CD4-positive, CD25-positive, alpha-beta regulatory T cell (primary cell): ENCODE results near the gene CDX2. TPM values are rescaled to one million over a fixed set of nuclear protein-coding genes. Genes with fewer than 3 reads are reported as not detected.
A peak's percentile ranks its signal among the peaks of the same experiment; 100 is the strongest.

Experiments
- ATAC-seq, 2 donors: fragments of 150-1000 bp; cut with Tn5 transposase; one replicate each; pipeline ENCODE4 v1.10.0; 2021; ENCODE audit warnings: low read depth in 2 of 2, moderate number of reproducible peaks in 2 of 2, moderate library complexity in 1 of 2
- DNase-seq, 3 donors: peaks; one replicate each; pipeline versions ENCODE4 v3.0.0 to v3.0.0-alpha.2; 2012 to 2022; ENCODE audit warnings: mixed read lengths in 1 of 3
- H3K27ac ChIP-seq: one replicate; pipeline ENCODE4 v1.7.0; 2013; ENCODE audit warnings: mild to moderate bottlenecking, low read length; ENCODE audit not compliant: insufficient read depth, poor library complexity, severe bottlenecking
- H3K27me3 ChIP-seq: one replicate; pipeline ENCODE4 v1.7.0; 2013; ENCODE audit warnings: low read length; ENCODE audit not compliant: control insufficient read depth, insufficient read depth
- H3K36me3 ChIP-seq: one replicate; pipeline ENCODE4 v1.7.0; 2013; ENCODE audit warnings: mild to moderate bottlenecking, low read length, moderate library complexity; ENCODE audit not compliant: control insufficient read depth, insufficient read depth
- H3K4me1 ChIP-seq: 2 replicates; pipeline ENCODE4 v1.7.0; 2013; ENCODE audit warnings: mild to moderate bottlenecking, low read length; ENCODE audit not compliant: insufficient read depth, control insufficient read depth, poor library complexity, severe bottlenecking
- H3K4me3 ChIP-seq: one replicate; pipeline ENCODE4 v1.7.0; 2013; ENCODE audit warnings: low read depth, mild to moderate bottlenecking, low read length, moderate library complexity
- H3K9me3 ChIP-seq, 2 experiments: 1 replicate in 1 of 2; 2 replicates in 1 of 2; pipeline ENCODE4 v1.7.0; 2013; ENCODE audit warnings: low read length in 2 of 2, mild to moderate bottlenecking in 1 of 2, moderate library complexity in 1 of 2; ENCODE audit not compliant: control insufficient read depth in 2 of 2
- H3K27ac Mint-ChIP-seq, 3 donors: one replicate each; pipeline ENCODE4 v1.8.0; 2020 to 2022; ENCODE audit warnings: mild to moderate bottlenecking in 3 of 3, mixed read lengths in 3 of 3, moderate library complexity in 2 of 3
- H3K27me3 Mint-ChIP-seq: one replicate; pipeline ENCODE4 v1.8.0; 2022; ENCODE audit warnings: mild to moderate bottlenecking, mixed read lengths
- H3K36me3 Mint-ChIP-seq: one replicate; pipeline ENCODE4 v1.8.0; 2020; ENCODE audit warnings: mixed read lengths
- H3K4me1 Mint-ChIP-seq, 4 donors: one replicate each; pipeline ENCODE4 v1.8.0; 2020 to 2022; ENCODE audit warnings: mixed read lengths in 4 of 4, mild to moderate bottlenecking in 1 of 4
- H3K4me3 Mint-ChIP-seq, 4 donors: one replicate each; pipeline ENCODE4 v1.8.0; 2020 to 2022; ENCODE audit warnings: mild to moderate bottlenecking in 4 of 4, mixed read lengths in 4 of 4, moderate library complexity in 3 of 4
- H3K9me3 Mint-ChIP-seq, 7 donors: one replicate each; pipeline ENCODE4 v1.8.0; 2020 to 2022; ENCODE audit warnings: mixed read lengths in 7 of 7, mild to moderate bottlenecking in 3 of 7, moderate library complexity in 2 of 7
- polyA plus RNA-seq, 4 donors: library from polyadenylated mRNA; unstranded; fragments of 300-500 nt; fragmentation: Illumina TruSeq; gene quantifications; one replicate each; pipeline ENCODE4 v1.2.3, GENCODE V29; 2021
- total RNA-seq: library from RNA; stranded (reverse); gene quantifications from one replicate; pipeline ENCODE4 v1.2.3, GENCODE V29; 2022

Gene CDX2
- total and polyA plus RNA-seq, 5 donors from 2014 or later, result not detected

- peaks cover 89% of the 10 kb centered on the region for H3K27me3 Mint-ChIP-seq
- Histone ChIP-seq H3K36me3 (no peaks in the 10 kb centered on the region), H3K27me3 (peaks cover 36% of the 10 kb centered on the region), H3K4me3 (no peak overlapping the region), H3K9me3 (no peaks in the 10 kb centered on the region), H3K4me1 (peaks cover 14% of the 10 kb centered on the region), H3K27ac (no peak overlapping the region)
- peaks cover 0 to 30% (median 17%) of the 10 kb centered on the region in 4 donors for H3K4me1 Mint-ChIP-seq
- peaks cover 3% of the 10 kb centered on the region for H3K36me3 Mint-ChIP-seq
- H3K27ac Mint-ChIP-seq, result no peak overlapping the region
- peak overlapping the region in 1 of 4 donors; percentile 41 for H3K4me3 Mint-ChIP-seq
- peaks cover 0 to 8% (median 0%) of the 10 kb centered on the region in 7 donors for H3K9me3 Mint-ChIP-seq
- DNase-seq (no peak), ATAC-seq (no peak)
Measured at GRCh38 chr13:27977476-27978300, 8.6 kb upstream of the CDX2 start.

GRCh38 chr13:27976362-27977091 is 7.4 kb upstream of the CDX2 start:
- H3K4me1 Mint-ChIP-seq, result peaks cover 0 to 30% (median 17%) of the 10 kb centered on the region in 4 donors
- peaks cover 0 to 5% (median 0%) of the 10 kb centered on the region in 7 donors for H3K9me3 Mint-ChIP-seq
- H3K4me3 ChIP-seq, result no peak overlapping the region
- H3K9me3 ChIP-seq, result no peaks in the 10 kb centered on the region
- no peaks in the 10 kb centered on the region for H3K36me3 ChIP-seq
- H3K4me1 ChIP-seq, result peaks cover 14% of the 10 kb centered on the region
- no peak overlapping the region for H3K27ac ChIP-seq
- peaks cover 3% of the 10 kb centered on the region for H3K36me3 Mint-ChIP-seq
- peaks cover 91% of the 10 kb centered on the region for H3K27me3 Mint-ChIP-seq
- H3K27me3 ChIP-seq, result peaks cover 36% of the 10 kb centered on the region
- no peak for ATAC-seq
- H3K4me3 Mint-ChIP-seq, result no peak overlapping the region
- H3K27ac Mint-ChIP-seq, result no peak overlapping the region
- no peak for DNase-seq

- Histone ChIP-seq H3K9me3 (no peaks in the 10 kb centered on the region), H3K27me3 (peaks cover 28% of the 10 kb centered on the region), H3K4me3 (no peak overlapping the region), H3K36me3 (no peaks in the 10 kb centered on the region), H3K4me1 (peaks cover 14% of the 10 kb centered on the region), H3K27ac (no peak overlapping the region)
- H3K4me1 Mint-ChIP-seq, result peaks cover 0 to 30% (median 15%) of the 10 kb centered on the region in 4 donors
- no peak for DNase-seq
- peaks cover under 1% of the 10 kb centered on the region for H3K36me3 Mint-ChIP-seq
- H3K27ac Mint-ChIP-seq, result no peak overlapping the region
- peaks cover 89% of the 10 kb centered on the region for H3K27me3 Mint-ChIP-seq
- no peak for ATAC-seq
- H3K4me3 Mint-ChIP-seq, result no peak overlapping the region
- peaks cover 0 to 5% (median 0%) of the 10 kb centered on the region in 7 donors for H3K9me3 Mint-ChIP-seq
Measured at GRCh38 chr13:27975564-27976361, 6.6 kb upstream of the CDX2 start.

GRCh38 chr13:27973961-27974662 is 5.0 kb upstream of the CDX2 start:
- ATAC-seq (no peak), DNase-seq (no peak)
- H3K27me3 ChIP-seq, result peaks cover 29% of the 10 kb centered on the region
- Mint-ChIP-seq H3K9me3 (peaks cover 0 to 5% (median 0%) of the 10 kb centered on the region in 7 donors), H3K27ac (no peak overlapping the region), H3K27me3 (peaks cover 93% of the 10 kb centered on the region), H3K4me1 (peaks cover 0 to 25% (median 12%) of the 10 kb centered on the region in 4 donors), H3K4me3 (no peak overlapping the region), H3K36me3 (no peaks in the 10 kb centered on the region)
- H3K4me3 ChIP-seq, result no peak overlapping the region
- no peak overlapping the region for H3K27ac ChIP-seq
- peaks cover 8% of the 10 kb centered on the region for H3K4me1 ChIP-seq
- no peaks in the 10 kb centered on the region for H3K9me3 ChIP-seq
- H3K36me3 ChIP-seq, result no peaks in the 10 kb centered on the region

GRCh38 chr13:27973291-27973690 is 4.2 kb upstream of the CDX2 start:
- no peak for ATAC-seq
- H3K9me3 ChIP-seq, result no peaks in the 10 kb centered on the region
- peaks cover 0 to 24% (median 12%) of the 10 kb centered on the region in 4 donors for H3K4me1 Mint-ChIP-seq
- H3K4me3 ChIP-seq, result no peak overlapping the region
- peaks cover 6% of the 10 kb centered on the region for H3K4me1 ChIP-seq
- no peak for DNase-seq
- H3K9me3 Mint-ChIP-seq, result peaks cover 0 to 4% (median 0%) of the 10 kb centered on the region in 7 donors
- H3K27me3 ChIP-seq, result peaks cover 29% of the 10 kb centered on the region
- no peaks in the 10 kb centered on the region for H3K36me3 ChIP-seq
- no peak overlapping the region for H3K4me3 Mint-ChIP-seq
- no peak overlapping the region for H3K27ac ChIP-seq
- no peaks in the 10 kb centered on the region for H3K36me3 Mint-ChIP-seq
- peaks cover 89% of the 10 kb centered on the region for H3K27me3 Mint-ChIP-seq
- no peak overlapping the region for H3K27ac Mint-ChIP-seq

GRCh38 chr13:27972478-27972820 is 3.3 kb upstream of the CDX2 start:
- Histone ChIP-seq H3K9me3 (no peaks in the 10 kb centered on the region), H3K27ac (no peak overlapping the region), H3K4me1 (peaks cover 6% of the 10 kb centered on the region), H3K36me3 (no peaks in the 10 kb centered on the region), H3K4me3 (no peak overlapping the region), H3K27me3 (peaks cover 29% of the 10 kb centered on the region)
- H3K27ac Mint-ChIP-seq, result no peak overlapping the region
- H3K4me3 Mint-ChIP-seq, result no peak overlapping the region
- no peak for ATAC-seq
- no peaks in the 10 kb centered on the region for H3K36me3 Mint-ChIP-seq
- peaks cover 0 to 4% (median 0%) of the 10 kb centered on the region in 7 donors for H3K9me3 Mint-ChIP-seq
- H3K27me3 Mint-ChIP-seq, result peaks cover 93% of the 10 kb centered on the region
- peaks cover 0 to 28% (median 14%) of the 10 kb centered on the region in 4 donors for H3K4me1 Mint-ChIP-seq
- no peak for DNase-seq
